Adipose tissue (tissue), 3 donors: Measurements from ENCODE around the gene JADE2. TPM values are rescaled to one million over a fixed set of nuclear protein-coding genes. Genes with fewer than 3 reads are reported as not detected.
"Not testable (repeated sequence)": the region's sequence is repeated elsewhere in the genome, so short reads cannot be mapped to it uniquely, and the experiment has no call there.

Source experiments
- H3K27ac ChIP-seq: one replicate; pipeline ENCODE4 v1.5.1; 2013; ENCODE audit warnings: low read depth, low read length
- WGBS, 3 donors: extraction: QIAGEN DNeasy Blood & Tissue Kit; methylation state at CpG; one replicate each; pipeline ENCODE4 v1.1.7; 2013; 5-methylcytosine and 5-hydroxymethylcytosine counted together
- polyA plus RNA-seq, 3 donors: library from polyadenylated mRNA; stranded (reverse); fragments of 200-250 nt; gene quantifications; one replicate each; pipeline ENCODE4 v1.2.3, GENCODE V29; 2013
- donor health status: healthy with polysubstance abuse.
- donor health status: Bipolar disorder and iron deficiency.
- donor health status: healthy.

The JADE2 gene
- polyA plus RNA-seq, 3 donors = 12.5 to 17.9 (median 13.2) TPM

GRCh38 chr5:134543820-134544614 is 18.5 kb downstream of the JADE2 start:
- no peak overlapping the region for H3K27ac ChIP-seq
- WGBS, 3 donors = 36 to 78% (median 41%) methylated on average over 11 of the region's 11 CpGs

GRCh38 chr5:134545070-134545868 is 19.8 kb downstream of the JADE2 start:
- no peak overlapping the region for H3K27ac ChIP-seq
- WGBS, 3 donors = 23 to 73% (median 26%) methylated on average over 10 of the region's 10 CpGs

- 75 to 91% (median 86%) methylated on average over 2 of the region's 2 CpGs for WGBS, 3 donors
- H3K27ac ChIP-seq = no peak overlapping the region
Measured at GRCh38 chr5:134547066-134547465, 21.6 kb downstream of the JADE2 start.

GRCh38 chr5:134547579-134547978 is 22.1 kb downstream of the JADE2 start:
- 52 to 67% (median 62%) methylated on average over 2 of the region's 2 CpGs for WGBS, 3 donors
- H3K27ac ChIP-seq = no peak overlapping the region

- 79 to 83% (median 82%) methylated on average over 13 of the region's 13 CpGs for whole genome bisulfite sequencing, 3 donors
- no peak overlapping the region for H3K27ac ChIP-seq
Measured at GRCh38 chr5:134547999-134548658, 22.7 kb downstream of the JADE2 start.

GRCh38 chr5:134549714-134550113 is 24.2 kb downstream of the JADE2 start:
- H3K27ac ChIP-seq = no peak overlapping the region
- WGBS, 3 donors = 48 to 86% (median 51%) methylated on average over 3 of the region's 3 CpGs

GRCh38 chr5:134550271-134551214 is 25.1 kb downstream of the JADE2 start:
- 65 to 75% (median 74%) methylated on average over 13 of the region's 13 CpGs for WGBS, 3 donors
- H3K27ac ChIP-seq = no peak overlapping the region

GRCh38 chr5:134551901-134552300 is 26.4 kb downstream of the JADE2 start:
- 87 to 92% (median 89%) methylated on average over 8 of the region's 8 CpGs for WGBS, 3 donors
- no peak overlapping the region for H3K27ac ChIP-seq

- 55 to 75% (median 67%) methylated on average over 3 of the region's 3 CpGs for WGBS, 3 donors
- H3K27ac ChIP-seq = no peak overlapping the region
Measured at GRCh38 chr5:134552301-134552700, 26.8 kb downstream of the JADE2 start.

GRCh38 chr5:134552716-134553115 is 27.2 kb downstream of the JADE2 start:
- H3K27ac ChIP-seq = not testable (repeated sequence)
- WGBS, 3 donors = 84 to 94% (median 88%) methylated on average over 7 of the region's 7 CpGs

- 42 to 64% (median 48%) methylated on average over 6 of the region's 6 CpGs for WGBS, 3 donors
- no peak overlapping the region for H3K27ac ChIP-seq
Measured at GRCh38 chr5:134553821-134554267, 28.4 kb downstream of the JADE2 start.

- peak overlapping the region; percentile 40 for H3K27ac ChIP-seq
- 21 to 64% (median 34%) methylated on average over 15 of the region's 15 CpGs for WGBS, 3 donors
Measured at GRCh38 chr5:134554319-134555222, 29.1 kb downstream of the JADE2 start.

- H3K27ac ChIP-seq = peak overlapping the region; percentile 40
- 58 to 75% (median 66%) methylated on average over 7 of the region's 7 CpGs for WGBS, 3 donors
Measured at GRCh38 chr5:134555223-134555889, 29.9 kb downstream of the JADE2 start.

- H3K27ac ChIP-seq = no peak overlapping the region
- WGBS, 3 donors = 22 to 66% (median 25%) methylated on average over 11 of the region's 11 CpGs
Measured at GRCh38 chr5:134555890-134556311, 30.4 kb downstream of the JADE2 start.

GRCh38 chr5:134556588-134556987 is 31.1 kb downstream of the JADE2 start:
- 94 to 97% (median 95%) methylated on average over 3 of the region's 3 CpGs for WGBS, 3 donors
- not testable (repeated sequence) for H3K27ac ChIP-seq

GRCh38 chr5:134556994-134557393 is 31.5 kb downstream of the JADE2 start:
- no peak overlapping the region for H3K27ac ChIP-seq
